ENCODE measurements around the gene NPB.

NPB gene

DNA sequence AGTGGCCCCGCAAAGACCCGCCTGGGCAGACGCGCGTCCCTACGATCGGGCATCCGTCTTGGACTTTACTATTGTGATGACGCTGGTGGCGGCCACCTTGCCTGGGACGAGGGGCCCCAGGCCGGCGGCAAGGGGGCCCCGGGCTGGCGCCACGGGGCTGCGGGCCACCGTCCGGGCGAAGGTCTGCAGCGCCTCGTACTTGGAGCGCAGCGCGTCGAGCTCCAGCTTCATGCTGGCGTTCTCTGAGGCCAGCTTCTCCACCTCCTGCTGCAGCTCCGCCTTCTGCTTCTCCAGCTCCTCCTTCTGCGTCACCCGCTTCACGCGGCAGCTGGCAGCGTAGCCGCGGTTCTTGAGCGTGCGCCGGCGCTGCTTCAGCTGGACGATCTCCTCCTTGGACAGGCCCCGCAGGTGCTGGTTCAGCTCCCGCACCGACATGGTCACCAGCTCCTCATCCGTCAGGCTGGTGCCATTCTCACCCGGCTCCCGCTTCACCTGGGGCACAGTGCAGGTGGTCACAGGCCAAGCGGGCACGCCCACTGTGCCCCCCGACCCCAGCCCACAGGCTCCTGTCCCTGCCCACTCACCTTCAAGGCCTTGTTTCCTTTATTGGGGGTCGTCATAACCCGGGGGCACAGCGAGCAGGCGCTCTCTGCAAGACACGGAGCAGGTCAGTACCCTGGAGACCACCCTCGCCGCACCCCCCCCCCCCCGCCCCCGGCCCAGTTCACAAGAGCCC, 20.7 kb downstream of the NPB start:
- Histone ChIP-seq H3K4me3 (ENCODE audit: low read depth, low read length) (no peak overlapping the region), H3K36me3 (peaks cover 34% of the 10 kb centered on the region), H3K27me3 (no peaks in the 10 kb centered on the region), H3K9me3 (no peaks in the 10 kb centered on the region), H3K4me1 (peaks cover 10% of the 10 kb centered on the region)
- DNase-seq, result no peak
- TF ChIP-seq, protein P1, sequence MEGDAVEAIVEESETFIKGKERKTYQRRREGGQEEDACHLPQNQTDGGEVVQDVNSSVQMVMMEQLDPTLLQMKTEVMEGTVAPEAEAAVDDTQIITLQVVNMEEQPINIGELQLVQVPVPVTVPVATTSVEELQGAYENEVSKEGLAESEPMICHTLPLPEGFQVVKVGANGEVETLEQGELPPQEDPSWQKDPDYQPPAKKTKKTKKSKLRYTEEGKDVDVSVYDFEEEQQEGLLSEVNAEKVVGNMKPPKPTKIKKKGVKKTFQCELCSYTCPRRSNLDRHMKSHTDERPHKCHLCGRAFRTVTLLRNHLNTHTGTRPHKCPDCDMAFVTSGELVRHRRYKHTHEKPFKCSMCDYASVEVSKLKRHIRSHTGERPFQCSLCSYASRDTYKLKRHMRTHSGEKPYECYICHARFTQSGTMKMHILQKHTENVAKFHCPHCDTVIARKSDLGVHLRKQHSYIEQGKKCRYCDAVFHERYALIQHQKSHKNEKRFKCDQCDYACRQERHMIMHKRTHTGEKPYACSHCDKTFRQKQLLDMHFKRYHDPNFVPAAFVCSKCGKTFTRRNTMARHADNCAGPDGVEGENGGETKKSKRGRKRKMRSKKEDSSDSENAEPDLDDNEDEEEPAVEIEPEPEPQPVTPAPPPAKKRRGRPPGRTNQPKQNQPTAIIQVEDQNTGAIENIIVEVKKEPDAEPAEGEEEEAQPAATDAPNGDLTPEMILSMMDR (IDR thresholded peaks at IDR 0.05; ENCODE audit: low read depth, low read length), result no peak

DNA sequence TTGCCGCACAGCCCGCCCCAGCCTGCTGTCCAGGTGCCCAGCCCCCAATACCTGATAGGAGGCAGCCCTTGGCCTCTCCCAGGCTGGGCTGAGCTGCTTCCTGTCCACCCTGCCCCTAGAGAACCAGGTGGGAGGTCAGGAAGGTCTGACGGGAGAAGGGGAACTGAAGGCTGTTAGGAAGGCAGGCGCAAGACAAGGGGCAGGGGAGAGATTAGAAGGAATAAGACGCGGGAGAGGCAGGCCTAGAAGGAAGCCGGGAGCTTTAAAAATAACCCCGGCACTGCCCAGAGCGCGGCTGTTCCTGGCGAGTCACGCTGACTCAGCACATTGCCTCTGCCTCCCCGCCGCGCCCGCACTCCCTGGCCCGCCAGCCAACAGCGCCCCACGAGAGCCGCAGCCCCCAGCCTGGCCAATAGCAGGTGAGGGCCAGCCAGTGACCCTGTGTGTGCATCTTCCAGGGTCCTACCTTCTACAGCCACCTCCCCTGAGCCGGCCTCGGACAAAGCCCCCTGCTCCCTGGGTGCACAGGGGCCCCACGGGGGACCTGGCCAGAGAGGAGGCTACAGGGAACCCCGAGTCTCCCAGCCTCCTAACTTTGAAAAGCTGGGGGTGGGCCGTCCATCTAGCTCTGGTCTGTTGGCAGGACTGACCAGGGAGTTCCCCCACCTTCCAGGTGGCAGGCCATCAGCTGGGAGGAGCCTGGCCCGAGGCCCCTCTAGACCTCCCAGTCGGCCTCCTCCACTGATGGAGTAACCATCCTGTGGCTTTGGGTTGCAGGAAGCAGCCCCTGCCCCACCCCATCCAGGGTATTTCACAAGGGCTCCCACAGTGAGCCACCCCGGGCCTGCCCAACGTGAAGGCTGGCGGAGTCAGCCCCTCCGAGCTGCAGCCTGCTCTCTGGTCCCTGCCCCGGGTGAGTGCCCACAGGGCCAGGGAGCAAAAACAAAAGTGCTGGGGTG, 21.5 kb downstream of the NPB start:
- Histone ChIP-seq H3K36me3 (peaks cover 34% of the 10 kb centered on the region), H3K9me3 (no peaks in the 10 kb centered on the region), H3K27me3 (no peaks in the 10 kb centered on the region), H3K4me1 (peaks cover 6% of the 10 kb centered on the region), H3K4me3 (ENCODE audit: low read depth, low read length) (no peak overlapping the region)
- TF ChIP-seq, protein P1 (IDR thresholded peaks at IDR 0.05; ENCODE audit: low read depth, low read length), result no peak
- no peak for DNase-seq

DNA sequence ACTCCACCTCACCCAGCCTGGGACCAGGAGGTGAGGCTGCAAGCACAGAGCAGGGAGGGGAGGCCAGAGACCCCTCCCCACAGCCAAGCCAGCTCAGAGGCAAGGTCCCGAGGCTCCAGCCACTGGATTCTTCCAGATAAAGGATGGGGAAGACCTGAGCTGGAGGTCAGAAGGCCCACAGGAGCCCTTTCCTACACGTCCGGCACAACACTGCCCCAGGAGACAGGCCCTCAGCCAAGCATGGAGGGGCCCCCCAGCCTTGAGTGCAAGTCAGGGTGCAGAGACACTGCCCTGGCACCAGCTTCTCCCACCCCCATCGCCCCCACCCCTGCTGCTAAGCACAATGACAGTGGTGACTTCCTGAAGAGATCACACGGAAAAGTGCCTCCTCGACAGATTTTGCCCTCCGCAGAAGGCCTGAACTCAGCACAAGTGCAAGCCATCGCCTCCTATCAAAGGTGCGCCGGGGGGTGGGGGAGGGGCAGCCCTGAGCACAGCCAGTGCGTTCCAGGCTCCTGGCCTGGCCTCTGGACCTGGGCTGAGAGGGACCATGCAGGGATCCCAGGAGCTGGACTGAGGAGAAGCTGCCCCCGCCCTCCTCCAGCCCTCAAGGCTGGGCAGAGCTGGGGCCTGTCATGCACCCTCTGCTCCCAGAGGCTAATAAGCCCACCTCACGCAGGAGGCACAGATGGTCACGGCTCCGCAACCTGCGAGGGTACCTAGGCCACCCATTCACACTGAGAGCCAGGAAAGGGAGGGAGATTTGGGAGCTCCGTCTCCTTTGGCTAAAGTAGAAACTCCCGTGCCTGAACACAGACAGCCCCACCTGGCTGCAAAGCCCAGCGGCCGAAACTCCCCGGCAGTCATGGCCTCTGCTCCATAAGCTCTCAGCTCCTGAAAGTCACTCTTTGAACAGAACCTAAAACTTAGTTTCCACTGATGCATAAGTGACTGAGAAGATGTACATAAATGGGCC, 22.8 kb downstream of the NPB start:
- TF ChIP-seq, protein P1 (IDR thresholded peaks at IDR 0.05; ENCODE audit: low read depth, low read length), result no peak
- no peak overlapping the region for H3K4me3 ChIP-seq (ENCODE audit: low read depth, low read length)
- H3K27me3 ChIP-seq, result no peaks in the 10 kb centered on the region
- peaks cover 6% of the 10 kb centered on the region for H3K4me1 ChIP-seq
- H3K9me3 ChIP-seq, result no peaks in the 10 kb centered on the region
- peaks cover 29% of the 10 kb centered on the region for H3K36me3 ChIP-seq
- DNase-seq, result no peak

DNA sequence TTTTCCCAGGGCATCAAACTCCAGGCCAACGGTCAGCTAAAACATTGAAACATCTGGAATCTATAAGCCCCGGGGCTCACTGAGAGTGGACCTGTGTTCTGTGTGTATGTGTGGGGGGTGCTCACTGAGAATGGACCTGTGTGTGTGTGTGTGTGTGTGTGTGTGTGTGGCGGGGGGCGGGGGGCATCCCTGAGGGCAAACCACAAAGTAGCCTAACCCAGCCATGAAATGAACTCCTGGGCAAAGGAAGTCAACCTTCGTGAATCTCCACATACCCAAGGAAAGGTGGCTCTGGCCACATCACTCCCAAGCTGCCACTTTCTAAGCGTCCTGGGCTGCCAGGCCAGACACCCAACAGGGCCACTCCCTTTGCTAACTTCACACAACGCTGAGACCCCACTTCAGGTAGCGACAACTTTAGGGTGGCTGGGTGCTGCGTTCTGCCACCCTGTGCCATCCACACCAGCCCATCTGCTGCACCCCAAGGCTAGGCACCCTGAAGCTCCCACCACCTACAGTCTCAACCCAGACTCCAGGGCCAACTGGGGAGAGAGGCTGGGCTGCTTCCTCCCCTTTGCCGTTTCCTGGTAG, 23.9 kb downstream of the NPB start:
- Histone ChIP-seq H3K36me3 (peaks cover 18% of the 10 kb centered on the region), H3K4me3 (ENCODE audit: low read depth, low read length) (peak overlapping the region; percentile 80), H3K4me1 (peaks cover 6% of the 10 kb centered on the region), H3K9me3 (no peaks in the 10 kb centered on the region), H3K27me3 (no peaks in the 10 kb centered on the region)
- TF ChIP-seq, protein P1 (IDR thresholded peaks at IDR 0.05; ENCODE audit: low read depth, low read length), result no peak
- no peak for DNase-seq

DNA sequence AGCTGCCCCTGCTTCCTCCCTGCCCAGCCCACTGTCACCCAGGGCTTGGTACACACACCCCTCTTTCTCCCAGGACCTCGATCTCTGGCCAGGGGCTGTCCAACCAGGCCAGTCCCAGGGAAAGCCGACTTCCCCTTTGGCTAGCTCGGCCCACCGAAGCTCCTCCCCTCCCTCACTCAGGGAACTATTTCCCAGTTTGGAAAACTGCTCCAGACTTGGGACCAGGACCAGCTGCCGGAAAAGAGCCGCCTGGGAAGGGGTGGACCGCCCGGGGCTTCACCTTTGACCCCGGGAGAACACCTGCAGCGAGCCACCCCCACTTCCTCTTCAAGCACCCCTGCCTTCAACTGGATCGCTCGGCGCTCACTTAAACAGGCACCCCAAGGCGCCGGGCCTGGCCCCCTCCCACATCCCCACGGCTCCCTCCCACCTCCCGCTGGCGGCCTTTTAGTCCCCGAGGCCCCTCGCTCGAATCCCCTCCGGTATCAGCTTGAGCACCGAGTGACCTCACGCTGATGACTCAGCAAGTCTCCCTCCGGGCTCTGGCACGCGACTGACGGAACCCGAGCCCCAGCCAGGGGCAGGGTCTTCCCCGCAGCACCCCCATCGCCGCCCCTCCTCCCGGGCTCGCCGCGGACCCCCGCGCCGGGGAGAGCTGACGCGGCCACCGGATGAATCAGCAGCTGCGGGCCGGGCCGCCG, 24.6 kb downstream of the NPB start:
- TF ChIP-seq, protein P1 (IDR thresholded peaks at IDR 0.05; ENCODE audit: low read depth, low read length), result no peak
- peak; percentile 76 for DNase-seq
- no peaks in the 10 kb centered on the region for H3K27me3 ChIP-seq
- H3K4me1 ChIP-seq, result peaks cover 6% of the 10 kb centered on the region
- H3K9me3 ChIP-seq, result no peaks in the 10 kb centered on the region
- peak overlapping the region; percentile 80 for H3K4me3 ChIP-seq (ENCODE audit: low read depth, low read length)
- peaks cover 15% of the 10 kb centered on the region for H3K36me3 ChIP-seq
